Prostate gland (tissue), 2 donors: ENCODE measurements around the gene E4F1. TPM values are rescaled to one million over a fixed set of nuclear protein-coding genes. Genes with fewer than 3 reads are reported as not detected.
"Not testable (repeated sequence)": the region's sequence is repeated elsewhere in the genome, so short reads cannot be mapped to it uniquely, and the experiment has no call there.

ENCODE experiments used
- DNase-seq: peaks from one replicate; pipeline ENCODE4 v3.0.0-alpha.2; 2019; ENCODE audit warnings: low spot score
- H3K27ac ChIP-seq, 2 donors: fragments of 200-600 bp; sonication (generic); 2 replicates each; pipeline ENCODE4 v1.5.1; 2017 to 2019
- H3K27me3 ChIP-seq: fragments of 200-600 bp; sonication (generic); replicated peaks from 2 replicates; pipeline ENCODE4 v1.5.1; 2019; ENCODE audit not compliant: insufficient read depth
- H3K36me3 ChIP-seq, 2 donors: fragments of 200-600 bp; sonication (generic); 1 replicate in 1 of 2; 2 replicates in 1 of 2; pipeline versions ENCODE4 v1.5.1 to v1.8.1; 2017 to 2019
- H3K4me1 ChIP-seq: fragments of 200-600 bp; sonication (generic); replicated peaks from 2 replicates; pipeline ENCODE4 v1.5.1; 2019
- H3K4me3 ChIP-seq, 2 donors: fragments of 200-600 bp; sonication (generic); 2 replicates each; pipeline ENCODE4 v1.5.1; 2017 to 2019
- H3K9me3 ChIP-seq: fragments of 200-600 bp; sonication (generic); 2 replicates; pipeline ENCODE4 v1.5.1; 2017
- POLR2A ChIP-seq: fragments of 450-650 bp; IDR thresholded peaks from one replicate; pipeline ENCODE4 v1.6.1; 2016; ENCODE audit warnings: antibody characterized with exemption, mild to moderate bottlenecking
- POLR2AphosphoS5 ChIP-seq: sonication (generic); formaldehyde crosslinking; IDR thresholded peaks from one replicate; pipeline ENCODE4 v1.6.1; 2017; ENCODE audit warnings: antibody characterized with exemption
- WGBS: methylation state at CpG from one replicate; pipeline ENCODE4 v1.1.5; 2018; 5-methylcytosine and 5-hydroxymethylcytosine counted together
- intact Hi-C: fragments of 100-400 bp; cut with DNase I; formaldehyde crosslinking; loops from one replicate; pipeline ENCODE4 v1.14.2; 2022
- total RNA-seq, 2 donors: library from RNA; depleted of rRNA; stranded (reverse); fragments of >200 nt; gene quantifications; one replicate each; pipeline ENCODE4 v1.1.0, GENCODE V29; 2016
- TF ChIP-seq, protein P1 (sequence below), 4 experiments: fragments of 200-600 bp in 2 of 4; fragments of 450-650 bp in 2 of 4; sonication (generic) in 2 of 4; IDR thresholded peaks; 1 replicate in 3 of 4; 2 replicates in 1 of 4; pipeline ENCODE4 v1.5.1; 2016 to 2019; ENCODE audit warnings: antibody characterized with exemption in 4 of 4, mild to moderate bottlenecking in 2 of 4, moderate library complexity in 2 of 4

The E4F1 gene
- total RNA-seq, 2 donors from 2014 or later, result 38.7 to 69.1 TPM

DNA sequence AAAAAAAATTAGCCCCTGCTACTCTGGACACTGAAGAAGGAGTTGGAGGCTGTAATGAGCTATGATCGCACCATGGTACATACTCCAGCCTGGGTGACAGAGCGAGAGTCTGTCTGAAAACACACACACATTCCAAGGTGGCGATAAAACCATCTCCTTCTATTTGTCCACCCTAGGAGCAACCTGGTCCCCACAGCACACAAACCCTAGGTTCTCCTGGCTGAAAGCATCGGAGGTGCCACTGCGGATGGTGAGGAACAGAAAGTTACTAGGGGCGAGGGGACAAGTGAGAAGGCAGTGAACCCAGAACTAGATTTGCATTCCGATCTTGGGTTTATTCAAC is 29.4 kb downstream of the E4F1 start:
- peaks cover 10 to 17% of the 10 kb centered on the region in 2 donors for H3K36me3 ChIP-seq
- no peaks in the 10 kb centered on the region for H3K9me3 ChIP-seq
- no peak for DNase-seq
- no peak overlapping the region for H3K4me3 ChIP-seq
- peak overlapping the region in 1 of 2 donors; percentile 94 for H3K27ac ChIP-seq
- intact Hi-C loops, result loop anchor here (5.0 to 10.0 kb wide), 2 partner anchors 48 to 95 kb away; partner anchors contain the start of genes MLST8 and TRAF7
- no peaks in the 10 kb centered on the region for H3K27me3 ChIP-seq
- TF ChIP-seq, protein P1, sequence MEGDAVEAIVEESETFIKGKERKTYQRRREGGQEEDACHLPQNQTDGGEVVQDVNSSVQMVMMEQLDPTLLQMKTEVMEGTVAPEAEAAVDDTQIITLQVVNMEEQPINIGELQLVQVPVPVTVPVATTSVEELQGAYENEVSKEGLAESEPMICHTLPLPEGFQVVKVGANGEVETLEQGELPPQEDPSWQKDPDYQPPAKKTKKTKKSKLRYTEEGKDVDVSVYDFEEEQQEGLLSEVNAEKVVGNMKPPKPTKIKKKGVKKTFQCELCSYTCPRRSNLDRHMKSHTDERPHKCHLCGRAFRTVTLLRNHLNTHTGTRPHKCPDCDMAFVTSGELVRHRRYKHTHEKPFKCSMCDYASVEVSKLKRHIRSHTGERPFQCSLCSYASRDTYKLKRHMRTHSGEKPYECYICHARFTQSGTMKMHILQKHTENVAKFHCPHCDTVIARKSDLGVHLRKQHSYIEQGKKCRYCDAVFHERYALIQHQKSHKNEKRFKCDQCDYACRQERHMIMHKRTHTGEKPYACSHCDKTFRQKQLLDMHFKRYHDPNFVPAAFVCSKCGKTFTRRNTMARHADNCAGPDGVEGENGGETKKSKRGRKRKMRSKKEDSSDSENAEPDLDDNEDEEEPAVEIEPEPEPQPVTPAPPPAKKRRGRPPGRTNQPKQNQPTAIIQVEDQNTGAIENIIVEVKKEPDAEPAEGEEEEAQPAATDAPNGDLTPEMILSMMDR (IDR thresholded peaks at IDR 0.05), result no peak
- no peak for TF ChIP-seq POLR2A
- TF ChIP-seq POLR2AphosphoS5, result no peak
- peaks cover 10% of the 10 kb centered on the region for H3K4me1 ChIP-seq
- 92% methylated on average over 7 of the region's 7 CpGs for WGBS

DNA sequence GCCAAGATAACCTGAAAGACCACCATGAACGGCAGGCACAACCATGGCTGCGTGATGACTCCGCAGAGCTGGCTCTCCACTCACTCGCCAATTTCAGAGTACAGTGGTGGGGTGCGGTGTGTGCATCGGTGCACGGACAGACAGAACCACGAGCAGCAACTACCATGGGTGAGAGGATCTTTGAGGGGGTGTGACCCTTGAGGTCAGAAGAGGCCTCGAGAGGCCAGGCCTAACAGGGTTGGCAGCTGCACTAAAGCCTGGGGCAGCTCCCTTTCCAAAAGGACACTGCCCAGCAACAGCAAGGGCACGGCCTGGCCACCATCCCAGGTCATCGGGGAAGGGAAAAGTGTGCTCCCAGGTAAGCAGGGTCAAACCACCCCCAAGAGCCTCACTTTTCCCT is 29.9 kb downstream of the E4F1 start:
- H3K36me3 ChIP-seq, result peaks cover 10 to 17% of the 10 kb centered on the region in 2 donors

GRCh38 chr16:2256531-2257140 is 33.2 kb downstream of the E4F1 start:
- TF ChIP-seq POLR2A (no peak), POLR2AphosphoS5 (no peak)
- TF ChIP-seq, protein P1 (IDR thresholded peaks at IDR 0.05), result no peak
- WGBS, result 90% methylated on average over 12 of the region's 12 CpGs
- intact Hi-C loops, result loop anchor here (10.0 kb wide), 1 partner anchor 52 kb away; the partner anchor contains the start of gene MLST8
- Histone ChIP-seq H3K27ac (peak overlapping the region in 1 of 2 donors; percentile 10), H3K4me1 (peaks cover 9% of the 10 kb centered on the region), H3K4me3 (no peak overlapping the region), H3K9me3 (no peaks in the 10 kb centered on the region), H3K27me3 (no peaks in the 10 kb centered on the region), H3K36me3 (peaks cover 13 to 17% of the 10 kb centered on the region in 2 donors)
- no peak for DNase-seq

More for the DNA sequence above, 29.9 kb downstream of the E4F1 start:
- H3K27me3 ChIP-seq, result no peaks in the 10 kb centered on the region
- TF ChIP-seq POLR2A, result no peak
- no peak for DNase-seq
- no peak overlapping the region for H3K27ac ChIP-seq
- intact Hi-C loops, result loop anchor here (5.0 to 10.0 kb wide), 2 partner anchors 48 to 96 kb away; partner anchors contain the start of genes MLST8 and TRAF7
- H3K4me3 ChIP-seq, result no peak overlapping the region
- WGBS, result 80% methylated on average over 11 of the region's 11 CpGs
- H3K9me3 ChIP-seq, result no peaks in the 10 kb centered on the region
- peaks cover 10% of the 10 kb centered on the region for H3K4me1 ChIP-seq

DNA sequence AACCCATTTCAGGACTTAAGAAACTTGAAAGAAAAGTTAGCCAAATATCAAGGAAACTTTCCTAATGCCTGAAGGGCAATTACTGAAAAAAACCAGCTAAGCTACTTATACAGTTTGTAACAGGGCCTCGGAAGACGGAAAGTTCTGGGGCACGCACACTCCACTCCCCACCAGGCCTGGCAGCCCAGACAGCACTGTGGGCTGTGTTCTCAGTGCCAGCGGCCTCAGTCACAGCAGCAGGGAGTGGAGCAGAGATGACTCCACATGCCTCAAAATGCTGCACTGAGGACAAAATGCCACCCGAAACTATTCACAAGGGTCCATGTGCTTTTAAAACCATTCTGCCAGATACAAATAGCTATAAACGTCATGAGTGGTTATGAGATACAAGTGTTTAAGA is 34.3 kb downstream of the E4F1 start:
- no peak for DNase-seq
- intact Hi-C loops, result loop anchor here (10.0 kb wide), 1 partner anchor 53 kb away; the partner anchor contains the start of gene MLST8
- 86% methylated on average over 6 of the region's 6 CpGs for WGBS

GRCh38 chr16:2258530-2258929 is 35.1 kb downstream of the E4F1 start:
- not testable (repeated sequence) for H3K9me3 ChIP-seq, DNase-seq, H3K27me3 ChIP-seq, H3K4me3 ChIP-seq, H3K4me1 ChIP-seq
- WGBS, result 92% methylated on average over 7 of the region's 7 CpGs
- Histone ChIP-seq H3K27ac (peak overlapping the region in 1 of 2 donors; percentile 12), H3K36me3 (peaks cover 15 to 22% of the 10 kb centered on the region in 2 donors)
- intact Hi-C loops, result loop anchor here (10.0 kb wide), 1 partner anchor 54 kb away; the partner anchor contains the start of gene MLST8

More for the DNA sequence above, 34.3 kb downstream of the E4F1 start:
- H3K27ac ChIP-seq, result no peak overlapping the region
- H3K36me3 ChIP-seq, result peaks cover 15 to 20% of the 10 kb centered on the region in 2 donors
- no peaks in the 10 kb centered on the region for H3K4me1 ChIP-seq
- no peaks in the 10 kb centered on the region for H3K9me3 ChIP-seq
- TF ChIP-seq POLR2A (no peak), POLR2AphosphoS5 (no peak)
- TF ChIP-seq, protein P1 (IDR thresholded peaks at IDR 0.05), result no peak
- no peaks in the 10 kb centered on the region for H3K27me3 ChIP-seq
- no peak overlapping the region for H3K4me3 ChIP-seq

GRCh38 chr16:2260250-2260649 is 36.9 kb downstream of the E4F1 start:
- no peak for DNase-seq
- Histone ChIP-seq H3K9me3 (no peaks in the 10 kb centered on the region), H3K36me3 (peaks cover 9 to 13% of the 10 kb centered on the region in 2 donors), H3K4me1 (peaks cover 3% of the 10 kb centered on the region), H3K27me3 (no peaks in the 10 kb centered on the region), H3K4me3 (no peak overlapping the region), H3K27ac (peak overlapping the region in 1 of 2 donors; percentile 55)
- TF ChIP-seq POLR2A, result no peak
- TF ChIP-seq, protein P1 (IDR thresholded peaks at IDR 0.05), result no peak
- TF ChIP-seq POLR2AphosphoS5, result peak; percentile 50
- WGBS, result 63% methylated on average over 8 of the region's 8 CpGs
- intact Hi-C loops, result no loop called here

DNA sequence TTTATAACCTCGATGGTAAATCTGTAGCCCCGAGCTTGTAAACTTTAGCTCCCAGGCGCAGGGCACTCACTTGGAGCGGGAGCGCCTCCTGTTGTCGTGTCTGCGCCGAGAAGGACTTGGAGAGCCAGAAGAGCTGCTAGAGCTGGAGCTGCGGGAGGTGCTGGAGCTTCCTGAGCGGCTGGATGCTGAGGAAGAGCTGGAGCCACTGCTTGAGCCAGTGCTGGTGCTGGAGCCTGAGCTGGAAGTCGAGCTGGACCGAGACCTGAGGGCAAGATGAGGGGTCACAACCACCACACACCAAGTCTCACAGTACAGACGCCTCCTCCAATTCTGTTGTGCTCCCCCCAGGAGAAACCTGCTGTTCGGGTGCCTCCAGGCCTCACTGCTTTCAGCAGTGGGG is 39.6 kb downstream of the E4F1 start:
- H3K4me1 ChIP-seq, H3K4me3 ChIP-seq, DNase-seq, H3K9me3 ChIP-seq, intact Hi-C loops, H3K36me3 ChIP-seq, H3K27me3 ChIP-seq: not testable (repeated sequence)
- WGBS, result 83% methylated on average over 12 of the region's 14 CpGs
- H3K27ac ChIP-seq, result peak overlapping the region in 1 of 2 donors; percentile 35

DNA sequence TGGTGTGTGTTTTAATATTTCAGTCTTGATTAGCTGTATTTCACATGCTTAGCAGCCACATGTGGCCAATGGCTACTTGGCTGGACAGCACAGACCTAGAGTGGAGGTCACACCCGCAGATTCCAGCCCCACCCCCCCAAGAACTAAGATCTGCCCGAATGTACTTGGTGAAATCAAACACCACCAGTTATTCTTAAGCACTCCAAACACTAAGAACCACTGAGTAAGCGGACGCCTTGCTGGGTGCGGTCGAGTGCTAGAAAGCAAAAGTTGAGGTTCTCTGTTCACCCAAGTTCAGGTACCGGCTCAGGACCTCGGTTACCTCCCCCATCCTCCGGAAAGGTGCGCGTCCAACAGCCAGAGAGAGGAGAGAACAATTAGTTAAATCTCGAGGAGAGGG is 43.5 kb downstream of the E4F1 start:
- not testable (repeated sequence) for H3K9me3 ChIP-seq, DNase-seq, H3K27me3 ChIP-seq, H3K4me1 ChIP-seq, H3K36me3 ChIP-seq
- H3K27ac ChIP-seq, result peak overlapping the region in 1 of 2 donors; percentile 97
- H3K4me3 ChIP-seq, result peak overlapping the region; percentile 56 to 68
- 4% methylated on average over 12 of the region's 12 CpGs for WGBS
- intact Hi-C loops, result loop anchor here (5.0 kb wide), 1 partner anchor 235 kb away; no protein-coding TSS in a partner anchor
